WTC11 (cell line): ENCODE data around the gene GDF7. TPM values are rescaled to one million over a fixed set of nuclear protein-coding genes. Genes with fewer than 3 reads are reported as not detected.

Source experiments
- ATAC-seq: fragments of 200-7000 bp; cut with Tn5 transposase; 2 replicates; pipeline ENCODE4 v1.10.0; 2021; ENCODE audit warnings: mild to moderate bottlenecking, moderate library complexity
- CTCF ChIA-PET: fragments of 300-600 bp; sonication (Branson Sonifier 250); formaldehyde crosslinking; loops from one replicate; lab custom pipeline; 2021; ENCODE audit warnings: antibody characterized with exemption; lab: Charles Lee
- POLR2A ChIA-PET: fragments of 350-600 bp; sonication (Branson Sonifier 250); formaldehyde crosslinking; loops from one replicate; lab custom pipeline; 2021; ENCODE audit warnings: antibody characterized with exemption; lab: Charles Lee
- DNase-seq: peaks from one replicate; pipeline ENCODE4 v3.0.0; 2021; ENCODE audit warnings: low spot score
- H3K27ac Mint-ChIP-seq: 2 replicates; pipeline ENCODE4 v1.8.0; 2021; ENCODE audit warnings: mixed read lengths
- H3K27me3 Mint-ChIP-seq: 2 replicates; pipeline ENCODE4 v1.8.0; 2021; ENCODE audit warnings: low read depth, mild to moderate bottlenecking, moderate library complexity, mixed read lengths
- H3K36me3 Mint-ChIP-seq: 2 replicates; pipeline ENCODE4 v1.8.0; 2021; ENCODE audit warnings: mixed read lengths
- H3K4me1 Mint-ChIP-seq: 2 replicates; pipeline ENCODE4 v1.8.0; 2022; ENCODE audit warnings: mixed read lengths
- H3K4me3 Mint-ChIP-seq: 2 replicates; pipeline ENCODE4 v1.8.0; 2021; ENCODE audit warnings: mild to moderate bottlenecking, moderate library complexity, mixed read lengths
- H3K9me3 Mint-ChIP-seq: 2 replicates; pipeline ENCODE4 v1.8.0; 2021; ENCODE audit warnings: mixed read lengths
- E2F5 ChIP-seq: sonication (generic); formaldehyde crosslinking; IDR thresholded peaks from 2 replicates; pipeline ENCODE4 v1.8.1; 2022; ENCODE audit warnings: mild to moderate bottlenecking, moderate library complexity, missing genetic modification reagents
- ELF4 ChIP-seq: sonication (generic); formaldehyde crosslinking; IDR thresholded peaks from 2 replicates; pipeline ENCODE4 v1.8.1; 2022; ENCODE audit warnings: low read depth, mild to moderate bottlenecking, moderate library complexity, missing genetic modification reagents
- FOXK1 ChIP-seq: sonication (generic); formaldehyde crosslinking; IDR thresholded peaks from 2 replicates; pipeline ENCODE4 v1.8.0; 2022; ENCODE audit warnings: mild to moderate bottlenecking, moderate library complexity, missing genetic modification reagents
- GABPB1 ChIP-seq: sonication (generic); formaldehyde crosslinking; IDR thresholded peaks from 2 replicates; pipeline ENCODE4 v1.8.1; 2023; ENCODE audit warnings: mild to moderate bottlenecking, missing genetic modification reagents
- GRHL2 ChIP-seq: fragments of 250-450 bp; sonication (Bioruptor Pico); IDR thresholded peaks from 2 replicates; pipeline ENCODE4 v1.8.0; 2022; ENCODE audit warnings: mild to moderate bottlenecking, moderate library complexity; ENCODE audit not compliant: insufficient replicate concordance, severe bottlenecking
- MAX ChIP-seq: sonication (generic); formaldehyde crosslinking; IDR thresholded peaks from 2 replicates; pipeline ENCODE4 v1.8.0; 2022; ENCODE audit warnings: mild to moderate bottlenecking, missing genetic modification reagents
- MXD4 ChIP-seq: fragments of 250-450 bp; sonication (Bioruptor Pico); IDR thresholded peaks from 2 replicates; pipeline ENCODE4 v1.8.0; 2021; ENCODE audit warnings: mild to moderate bottlenecking, moderate library complexity, borderline replicate concordance
- SMAD3 ChIP-seq: sonication (generic); formaldehyde crosslinking; IDR thresholded peaks from 2 replicates; pipeline ENCODE4 v1.8.0; 2022; ENCODE audit warnings: missing genetic modification reagents, mild to moderate bottlenecking, borderline replicate concordance
- SOX15 ChIP-seq: fragments of 250-450 bp; sonication (Bioruptor Pico); IDR thresholded peaks from 2 replicates; pipeline ENCODE4 v1.9.0; 2021; ENCODE audit warnings: mild to moderate bottlenecking
- SP1 ChIP-seq: sonication (generic); formaldehyde crosslinking; conservative IDR thresholded peaks from 2 replicates; pipeline ENCODE4 v1.8.1; 2022; ENCODE audit warnings: missing genetic modification reagents
- STAT6 ChIP-seq: sonication (generic); formaldehyde crosslinking; conservative IDR thresholded peaks from 2 replicates; pipeline ENCODE4 v1.8.1; 2023; ENCODE audit warnings: mild to moderate bottlenecking, low read depth, missing genetic modification reagents, moderate library complexity
- USF2 ChIP-seq: sonication (generic); formaldehyde crosslinking; IDR thresholded peaks from 2 replicates; pipeline ENCODE4 v1.8.1; 2023; ENCODE audit warnings: mild to moderate bottlenecking, missing genetic modification reagents, moderate library complexity
- ZBTB43 ChIP-seq: sonication (generic); formaldehyde crosslinking; IDR thresholded peaks from 2 replicates; pipeline ENCODE4 v1.8.1; 2023; ENCODE audit warnings: mild to moderate bottlenecking, missing genetic modification reagents
- ZNF121 ChIP-seq: sonication (generic); formaldehyde crosslinking; IDR thresholded peaks from 2 replicates; pipeline ENCODE4 v1.8.0; 2023; ENCODE audit warnings: missing genetic modification reagents
- ZNF281 ChIP-seq: sonication (generic); formaldehyde crosslinking; IDR thresholded peaks from 2 replicates; pipeline ENCODE4 v1.8.0; 2023; ENCODE audit warnings: mild to moderate bottlenecking, missing genetic modification reagents
- ZNF317 ChIP-seq: sonication (generic); formaldehyde crosslinking; IDR thresholded peaks from 2 replicates; pipeline ENCODE4 v1.8.1; 2023; ENCODE audit warnings: low read depth, mild to moderate bottlenecking, moderate library complexity, missing genetic modification reagents, borderline replicate concordance
- total RNA-seq: library from RNA; stranded (reverse); gene quantifications from 3 replicates; pipeline ENCODE4 v1.2.3, GENCODE V29; 2021

The GDF7 gene
- total RNA-seq, 1 experiment from 2014 or later, result 0.55 TPM

GRCh38 chr2:20647211-20647610 is 19.7 kb upstream of the GDF7 start:
- DNase-seq (no peak), ATAC-seq (no peak)
- peaks cover 31% of the 10 kb centered on the region for H3K4me1 Mint-ChIP-seq
- H3K4me3 Mint-ChIP-seq, result no peak overlapping the region
- TF ChIP-seq ZNF317 (CRISPR knock-in tag) (no peak), STAT6 (CRISPR knock-in tag) (no peak), MXD4 (CRISPR knock-in tag) (no peak), ZNF121 (CRISPR knock-in tag) (no peak)
- no peak overlapping the region for H3K27ac Mint-ChIP-seq
- H3K36me3 Mint-ChIP-seq, result peaks cover 6% of the 10 kb centered on the region; the same call in 1 of the 2 replicates
- no peaks in the 10 kb centered on the region for H3K9me3 Mint-ChIP-seq
- CTCF ChIA-PET, result interaction anchor here (0.7 to 2.5 kb wide), 3 partner anchors 11 to 251 kb away, joined by 3 to 14 read pairs (median 4); no protein-coding TSS in a partner anchor
- H3K27me3 Mint-ChIP-seq, result peaks cover 7% of the 10 kb centered on the region; the same call in 1 of the 2 replicates
- POLR2A ChIA-PET, result interaction anchor here (2.0 kb wide), 1 partner anchor 200 kb away, joined by 8 read pairs; the partner anchor contains the start of gene RHOB

- Mint-ChIP-seq H3K9me3 (no peaks in the 10 kb centered on the region), H3K27ac (no peak overlapping the region), H3K4me1 (peaks cover 31% of the 10 kb centered on the region), H3K36me3 (peaks cover 6% of the 10 kb centered on the region; the same call in 1 of the 2 replicates), H3K4me3 (no peak overlapping the region), H3K27me3 (peaks cover 12% of the 10 kb centered on the region; the same call in 1 of the 2 replicates)
- DNase-seq (no peak), ATAC-seq (no peak)
- POLR2A ChIA-PET, result interaction anchor here (2.0 kb wide), 1 partner anchor 201 kb away, joined by 8 read pairs; the partner anchor contains the start of gene RHOB
- CTCF ChIA-PET, result interaction anchor here (0.9 to 2.5 kb wide), 3 partner anchors 14 to 236 kb away, joined by 3 to 14 read pairs (median 4); no protein-coding TSS in a partner anchor
- TF ChIP-seq USF2 (CRISPR knock-in tag), result no peak
- no peak for TF ChIP-seq SMAD3 (CRISPR knock-in tag)
Observed at GRCh38 chr2:20647738-20648137, 19.2 kb upstream of the GDF7 start.

GRCh38 chr2:20648206-20648605 is 18.7 kb upstream of the GDF7 start:
- Mint-ChIP-seq H3K36me3 (peaks cover 6% of the 10 kb centered on the region; the same call in 1 of the 2 replicates), H3K4me1 (peaks cover 31% of the 10 kb centered on the region), H3K27me3 (peaks cover 14% of the 10 kb centered on the region; the same call in 1 of the 2 replicates), H3K9me3 (no peaks in the 10 kb centered on the region), H3K27ac (no peak overlapping the region), H3K4me3 (no peak overlapping the region)
- ATAC-seq (no peak), DNase-seq (no peak)
- CTCF ChIA-PET, result interaction anchor here (0.9 to 2.5 kb wide), 3 partner anchors 13 to 237 kb away, joined by 3 to 14 read pairs (median 4); no protein-coding TSS in a partner anchor
- POLR2A ChIA-PET, result interaction anchor here (2.0 kb wide), 1 partner anchor 201 kb away, joined by 8 read pairs; the partner anchor contains the start of gene RHOB
- TF ChIP-seq E2F5 (CRISPR knock-in tag) (no peak), ZNF121 (CRISPR knock-in tag) (no peak), FOXK1 (CRISPR knock-in tag) (no peak), MXD4 (CRISPR knock-in tag) (no peak), GRHL2 (CRISPR knock-in tag) (no peak), MAX (CRISPR knock-in tag) (no peak), SP1 (CRISPR knock-in tag) (no peak), STAT6 (CRISPR knock-in tag) (no peak), ZBTB43 (no peak), ELF4 (CRISPR knock-in tag) (no peak), SOX15 (no peak), ZNF317 (CRISPR knock-in tag) (no peak), ZNF281 (CRISPR knock-in tag) (no peak), GABPB1 (CRISPR knock-in tag) (no peak)
